Kidney tubule cell (primary cell): ENCODE measurements around the gene DNAJC3.

Experiments
- DNase-seq: peaks from one replicate; pipeline ENCODE4 v3.0.0-alpha.2; 2018; ENCODE audit warnings: low spot score

The DNAJC3 gene

DNA sequence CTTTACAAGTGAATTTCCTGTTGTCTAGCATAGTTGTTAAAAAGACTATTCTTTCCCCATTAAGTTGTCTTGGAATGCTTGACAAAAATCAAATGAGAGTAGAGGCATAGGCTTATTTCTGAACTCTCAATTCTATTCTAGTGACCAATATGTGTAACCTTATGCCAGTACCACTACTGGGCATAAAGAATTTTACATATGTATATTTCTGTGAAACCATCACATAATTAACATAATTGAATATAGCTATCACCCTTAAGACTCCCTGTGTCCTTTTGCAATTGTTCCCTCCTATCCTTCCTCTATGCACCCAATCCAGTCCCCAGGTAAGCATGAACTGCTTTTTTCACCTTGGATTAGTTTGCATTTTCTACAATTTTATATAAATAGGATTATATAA lies 165.0 kb downstream of the DNAJC3 start:
- DNase-seq: no peak

DNA sequence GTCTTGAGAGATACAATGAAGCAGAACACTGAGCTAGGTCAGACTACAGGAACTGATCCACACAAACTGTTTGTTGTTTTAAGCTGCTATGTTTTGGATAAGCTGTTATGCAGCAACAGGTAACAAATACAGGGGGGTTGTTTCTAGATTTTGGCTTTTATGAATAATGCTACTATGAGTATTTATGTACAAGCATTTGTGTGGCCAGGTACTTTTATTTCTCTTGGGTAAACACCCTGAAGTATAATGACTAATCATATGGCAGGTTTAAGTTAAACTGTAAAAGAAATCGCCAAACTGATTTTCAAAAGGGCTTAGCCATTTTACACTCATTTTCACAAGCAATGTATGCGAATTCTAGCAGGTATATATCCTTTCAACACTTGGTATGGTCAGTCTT lies 166.0 kb downstream of the DNAJC3 start:
- DNase-seq: no peak
